K562 (cell line): ENCODE measurements around the gene ALPK1. TPM values are rescaled to one million over a fixed set of nuclear protein-coding genes. Genes with fewer than 3 reads are reported as not detected.

Experiments
- ATAC-seq: fragments of 200-7000 bp; cut with Tn5 transposase; 3 replicates; pipeline ENCODE4 v1.9.1; 2020; ENCODE audit warnings: moderate library complexity
- BruUV-seq: library from RNA; stranded (reverse); fragments of 400-500 nt; replicated peaks from 2 replicates; lab custom pipeline; 2021; lab: Mats Ljungman, UMichigan
- CTCF ChIA-PET: fragments of 300-600 bp; formaldehyde crosslinking; extraction: SDS; loops from one replicate; lab custom pipeline; 2021; ENCODE audit warnings: low intra/inter-chr PET ratio; lab: Yijun Ruan, JAX
- POLR2A ChIA-PET: fragments of 300-600, 350-650 bp; sonication (Branson Sonifier 250); formaldehyde crosslinking; extraction: SDS; loops from one replicate; lab custom pipeline; 2021; ENCODE audit warnings: antibody characterized with exemption, inconsistent platforms; lab: Yijun Ruan, JAX
- DNase-seq, 4 experiments: peaks; one replicate each; pipeline versions ENCODE4 v3.0.0 to v3.0.0-alpha.2; 2011 to 2018; ENCODE audit warnings: low spot score in 3 of 4, mixed read lengths in 3 of 4; ENCODE audit errors: extremely low read depth in 1 of 4
- FAIRE-seq: peaks from 2 replicates; lab custom pipeline; 2011; peaks lifted over from hg19 to GRCh38; lab: Jason Lieb, UNC
- H2AFZ ChIP-seq: 2 replicates; pipeline ENCODE4 v1.6.0; 2011; ENCODE audit warnings: low read depth, low read length, control low read depth, inconsistent platforms
- H3K27ac ChIP-seq: fragments of 200-600 bp; 3 replicates; pipeline ENCODE4 v1.8.0; 2011; ENCODE audit warnings: low read depth, mild to moderate bottlenecking, control low read depth, inconsistent platforms, low read length, moderate library complexity, mixed read lengths; ENCODE audit errors: extremely low read depth
- H3K27me3 ChIP-seq, 2 experiments: fragments of 300-600 bp in 1 of 2; 2 replicates in 1 of 2; 3 replicates in 1 of 2; pipeline versions ENCODE4 v1.6.0 to v1.8.0; 2011; ENCODE audit warnings: inconsistent platforms in 2 of 2, low read length in 2 of 2, mild to moderate bottlenecking in 1 of 2, mixed read lengths in 1 of 2, moderate library complexity in 1 of 2; ENCODE audit not compliant: control insufficient read depth in 2 of 2, insufficient read depth in 2 of 2
- H3K36me3 ChIP-seq: fragments of 300-600 bp; 3 replicates; pipeline ENCODE4 v1.8.0; 2011; ENCODE audit warnings: mild to moderate bottlenecking, low read length, inconsistent platforms; ENCODE audit not compliant: control insufficient read depth, insufficient read depth
- H3K4me1 ChIP-seq, 2 experiments: fragments of 200-600 bp in 1 of 2; replicated peaks in 1 of 2; 2 replicates in 1 of 2; 3 replicates in 1 of 2; pipeline versions ENCODE4 v1.5.1 to v1.8.0; 2011; ENCODE audit warnings: inconsistent platforms in 2 of 2, low read length in 2 of 2, mild to moderate bottlenecking in 1 of 2, mixed read lengths in 1 of 2, moderate library complexity in 1 of 2; ENCODE audit not compliant: control insufficient read depth in 2 of 2, insufficient read depth in 2 of 2
- H3K4me2 ChIP-seq: 2 replicates; pipeline ENCODE4 v1.6.1; 2011; ENCODE audit warnings: low read length, control low read depth, inconsistent platforms, mixed read lengths; ENCODE audit not compliant: insufficient read depth
- H3K4me3 ChIP-seq: fragments of 200-600 bp; sonication (generic), shearing (Covaris generic); 2 replicates; pipeline ENCODE4 v1.5.1; 2016; ENCODE audit warnings: control low read depth, inconsistent platforms
- H3K79me2 ChIP-seq: fragments of 200-600 bp; 3 replicates; pipeline ENCODE4 v1.8.0; 2011; ENCODE audit warnings: low read length, inconsistent platforms; ENCODE audit not compliant: control insufficient read depth, insufficient read depth
- H3K9ac ChIP-seq, 2 experiments: 2 replicates each; pipeline versions ENCODE4 v1.6.0 to v1.6.1; 2011; ENCODE audit warnings: low read depth in 2 of 2, low read length in 2 of 2, control low read depth in 1 of 2, inconsistent platforms in 1 of 2, mild to moderate bottlenecking in 1 of 2, mixed read lengths in 1 of 2; ENCODE audit not compliant: insufficient read depth in 1 of 2
- H3K9me1 ChIP-seq: one replicate; pipeline ENCODE4 v1.6.0; 2011; ENCODE audit warnings: inconsistent platforms, mild to moderate bottlenecking, low read length, moderate library complexity; ENCODE audit not compliant: control insufficient read depth, insufficient read depth
- H3K9me3 ChIP-seq: replicated peaks from 2 replicates; pipeline ENCODE4 v1.5.1; 2011; ENCODE audit warnings: low read depth, low read length, inconsistent platforms; ENCODE audit not compliant: control insufficient read depth, insufficient read depth
- H4K20me1 ChIP-seq: replicated peaks from 2 replicates; pipeline ENCODE4 v1.6.1; 2011; ENCODE audit warnings: low read length, inconsistent platforms, mixed read lengths; ENCODE audit not compliant: control insufficient read depth, insufficient read depth
- ATF6 ChIP-seq: sonication (generic); formaldehyde crosslinking; IDR thresholded peaks from 2 replicates; pipeline ENCODE4 v1.4.0; 2020; ENCODE audit warnings: mild to moderate bottlenecking, missing genetic modification reagents
- BRF2 ChIP-seq: IDR thresholded peaks from 3 replicates; pipeline ENCODE4 v1.6.1; 2011; ENCODE audit warnings: borderline replicate concordance, mild to moderate bottlenecking; ENCODE audit not compliant: insufficient read length, insufficient read depth
- CEBPG ChIP-seq, 3 experiments: fragments of 200-800 bp in 1 of 3; sonication (Bioruptor generic) in 1 of 3; sonication (generic) in 1 of 3; formaldehyde crosslinking in 1 of 3; IDR thresholded peaks in 2 of 3; conservative IDR thresholded peaks in 1 of 3; 2 replicates each; pipeline versions ENCODE4 v1.6.1 to v1.8.0; 2016 to 2022; ENCODE audit warnings: missing compliant biosample characterization in 2 of 3, missing genetic modification characterization in 2 of 3, mild to moderate bottlenecking in 1 of 3, missing genetic modification reagents in 1 of 3
- JUND ChIP-seq, 2 experiments: IDR thresholded peaks; 2 replicates in 1 of 2; 3 replicates in 1 of 2; pipeline ENCODE4 v1.6.1; 2011; ENCODE audit warnings: borderline replicate concordance in 2 of 2, low read depth in 2 of 2, low read length in 2 of 2, improper control_type of control experiment in 1 of 2, missing biosample characterization in 1 of 2, missing genetic modification characterization in 1 of 2, missing genetic modification reagents in 1 of 2
- KLF10 ChIP-seq: fragments of 250-450 bp; sonication (Bioruptor Pico); IDR thresholded peaks from 2 replicates; pipeline ENCODE4 v1.6.1; 2021; ENCODE audit warnings: matching md5 sums
- NONO ChIP-seq, 2 experiments: fragments of 200-400 bp in 1 of 2; fragments of 450-650 bp in 1 of 2; formaldehyde crosslinking in 1 of 2; IDR thresholded peaks; 2 replicates each; pipeline ENCODE4 v1.6.1; 2017; ENCODE audit warnings: low read depth in 2 of 2, mild to moderate bottlenecking in 2 of 2, moderate library complexity in 2 of 2, low read length in 1 of 2
- RHOXF2B ChIP-seq: fragments of 250-450 bp; sonication (Bioruptor Pico); conservative IDR thresholded peaks from 2 replicates; pipeline ENCODE4 v1.5.1; 2021
- TCFL5 ChIP-seq: fragments of 250-450 bp; sonication (Bioruptor Pico); conservative IDR thresholded peaks from 2 replicates; pipeline ENCODE4 v1.6.1; 2021; ENCODE audit warnings: mild to moderate bottlenecking, moderate library complexity, matching md5 sums
- ZNF609 ChIP-seq: sonication (generic); formaldehyde crosslinking; IDR thresholded peaks from 2 replicates; pipeline ENCODE4 v1.8.1; 2023; ENCODE audit warnings: missing genetic modification reagents, mild to moderate bottlenecking, borderline replicate concordance
- ZNF668 ChIP-seq: fragments of 250-450 bp; sonication (Bioruptor Pico); IDR thresholded peaks from 2 replicates; pipeline ENCODE4 v1.8.0; 2022; ENCODE audit warnings: mild to moderate bottlenecking, inconsistent platforms
- ZNF75A ChIP-seq: fragments of 450-650 bp; formaldehyde crosslinking; IDR thresholded peaks from 2 replicates; pipeline ENCODE4 v1.4.0; 2020; ENCODE audit warnings: mild to moderate bottlenecking
- ZZZ3 ChIP-seq: fragments of 450-650 bp; IDR thresholded peaks from 2 replicates; pipeline ENCODE4 v1.6.1; 2016; ENCODE audit warnings: antibody characterized with exemption, mild to moderate bottlenecking, moderate library complexity
- WGBS: fragments of 100-300 bp; shearing (Covaris generic); methylation state at CpG from one replicate; pipeline ENCODE4 v1.1.6; 2016; ENCODE audit warnings: low coverage, mixed read lengths; ENCODE audit not compliant: insufficient coverage; ENCODE audit errors: missing lambda C conversion rate; 5-methylcytosine and 5-hydroxymethylcytosine counted together
- in situ Hi-C: fragments of 300-500 bp; cut with MboI; formaldehyde crosslinking; loops from 4 replicates; pipeline ENCODE4 v1.15.0; 2018; ENCODE audit warnings: inconsistent platforms, mixed read lengths
- intact Hi-C: fragments of 100-400 bp; cut with micrococcal nuclease; formaldehyde crosslinking; loops from 2 replicates; pipeline ENCODE4 v1.14.2; 2022
- polyA plus RNA-seq, 8 experiments: library from polyadenylated mRNA; depleted of rRNA in 4 of 8; stranded (reverse) in 5 of 8; unstranded in 3 of 8; fragments of >200 nt; fragmentation: Nextera tagmentation in 2 of 8; fragmentation: Illumina TruSeq in 1 of 8; extraction: Ambion mirVana in 2 of 8; extraction: Trizol in 1 of 8; gene quantifications; 2 replicates each; pipeline versions ENCODE4 v1.2.1 to v1.2.3, GENCODE V29; 2011 to 2014; ENCODE audit warnings: inconsistent platforms in 1 of 8, missing spikeins in 1 of 8
- total RNA-seq, 7 experiments: library from RNA; depleted of rRNA in 6 of 7; stranded (reverse); fragments of >200 nt in 6 of 7; fragmentation: Illumina TruSeq in 2 of 7; extraction: Trizol in 2 of 7; gene quantifications; 2 replicates each; pipeline versions ENCODE4 v1.2.1 to v1.2.3, GENCODE V29; 2011 to 2021; ENCODE audit warnings: low replicate concordance in 1 of 7

Gene ALPK1
- total and polyA plus RNA-seq, 9 of the 15 experiments (the other 6 are each of a cell fraction or from before 2014, with no cell fraction given): 2.3 to 6.9 (median 4.6) TPM

- in situ Hi-C loops: no loop called here
- Histone ChIP-seq H3K9me3 (no peaks in the 10 kb centered on the region), H3K9me1 (no peaks in the 10 kb centered on the region), H3K79me2 (peaks cover 12% of the 10 kb centered on the region; the same call in 2 of the 3 replicates), H3K4me1 (peaks cover 1 to 7% of the 10 kb centered on the region in 2 experiments; a peak in 1 of 5 replicates), H3K36me3 (peaks cover 11% of the 10 kb centered on the region; the same call in 2 of the 3 replicates), H3K27me3 (no peaks in the 10 kb centered on the region), H3K9ac (no peak overlapping the region), H3K4me2 (no peak overlapping the region), H3K4me3 (no peak overlapping the region), H4K20me1 (peaks cover 4% of the 10 kb centered on the region; the same call in 1 of the 2 replicates), H3K27ac (no peak overlapping the region), H2AFZ (no peak overlapping the region)
- POLR2A ChIA-PET: no interaction called here
- CTCF ChIA-PET: no interaction called here
- intact Hi-C loops: no loop called here
- no peak for ATAC-seq
- WGBS: 62% methylated on average over 5 of the region's 5 CpGs
- BruUV-seq: no TSS peak
- DNase-seq: no peak
- FAIRE-seq: no peak
- no peak for TF ChIP-seq BRF2
- no peak for TF ChIP-seq ATF6 (CRISPR knock-in tag)
- TF ChIP-seq JUND (IDR thresholded peaks at IDR 0.05; ENCODE audit: borderline replicate concordance, low read depth, low read length): no peak
- no peak for TF ChIP-seq JUND (tag; IDR thresholded peaks at IDR 0.05; ENCODE audit: borderline replicate concordance, low read depth, low read length)
- TF ChIP-seq TCFL5: no peak
- no peak for TF ChIP-seq KLF10
- no peak for TF ChIP-seq RHOXF2B (CRISPR knock-in tag)
- no peak for TF ChIP-seq ZNF668 (CRISPR knock-in tag)
- no peak for TF ChIP-seq ZNF75A (CRISPR knock-in tag)
- no peak for TF ChIP-seq ZZZ3
- no peak for TF ChIP-seq NONO (IDR thresholded peaks at IDR 0.05; ENCODE audit: low read depth in 2 of 2, low read length in 1 of 2)
- TF ChIP-seq CEBPG (CRISPR knock-in tag; IDR thresholded peaks at IDR 0.05): no peak
- peak; percentile 30 to 83; a peak in 3 of 4 replicates for TF ChIP-seq CEBPG (tag; conservative IDR thresholded peaks at IDR 0.05 in 1 of 2, IDR thresholded peaks at IDR 0.05 in 1 of 2)
- TF ChIP-seq ZNF609 (CRISPR knock-in tag): no peak
Observed at GRCh38 chr4:112280386-112281056, 16.6 kb upstream of the ALPK1 start.
